SK-N-SH (cell line): ENCODE measurements around the gene TXNRD2. TPM values are rescaled to one million over a fixed set of nuclear protein-coding genes. Genes with fewer than 3 reads are reported as not detected.

ENCODE experiments used
- CTCF ChIA-PET: fragments of 300-600, 350-600 bp; formaldehyde crosslinking; extraction: SDS; loops from one replicate; lab custom pipeline; 2021; lab: Yijun Ruan, JAX
- POLR2A ChIA-PET: fragments of 350-600 bp; sonication (Branson Sonifier 250); formaldehyde crosslinking; extraction: SDS; loops from one replicate; lab custom pipeline; 2020; ENCODE audit warnings: antibody characterized with exemption, inconsistent platforms; lab: Yijun Ruan, JAX
- DNase-seq: peaks from one replicate; pipeline ENCODE4 v3.0.0; 2012
- H2AFZ ChIP-seq: fragments of 200-600 bp; sonication (generic); 2 replicates; pipeline ENCODE4 v1.8.1; 2016; ENCODE audit warnings: antibody characterized with exemption, mild to moderate bottlenecking, low read depth
- H3F3A ChIP-seq: fragments of 200-600 bp; sonication (generic); replicated peaks from 2 replicates; pipeline ENCODE3; 2016; ENCODE audit warnings: antibody characterized with exemption, mild to moderate bottlenecking; ENCODE audit not compliant: insufficient read depth
- H3K27ac ChIP-seq, 2 experiments: fragments of 200-500 bp in 1 of 2; fragments of 200-600 bp in 1 of 2; sonication (Bioruptor generic) in 1 of 2; sonication (generic), shearing (Covaris generic) in 1 of 2; 2 replicates each; pipeline versions ENCODE4 v1.5.1 to v1.6.1; 2014 to 2016; ENCODE audit warnings: low read depth in 2 of 2, inconsistent platforms in 1 of 2, low read length in 1 of 2, mild to moderate bottlenecking in 1 of 2, mixed read lengths in 1 of 2
- H3K27me3 ChIP-seq: fragments of 200-600 bp; sonication (generic), shearing (Covaris generic); 2 replicates; pipeline ENCODE4 v1.6.1; 2016; ENCODE audit warnings: mixed run types; ENCODE audit not compliant: insufficient read depth
- H3K36me3 ChIP-seq, 2 experiments: fragments of 200-500 bp in 1 of 2; fragments of 200-600 bp in 1 of 2; sonication (Bioruptor generic) in 1 of 2; sonication (generic) in 1 of 2; replicated peaks in 1 of 2; 2 replicates each; pipeline versions ENCODE3 to v1.5.1; 2014 to 2016; ENCODE audit warnings: low read length in 1 of 2, mild to moderate bottlenecking in 1 of 2; ENCODE audit not compliant: insufficient read depth in 2 of 2, control insufficient read depth in 1 of 2
- H3K4me1 ChIP-seq, 2 experiments: fragments of 200-500 bp in 1 of 2; fragments of 200-600 bp in 1 of 2; sonication (Bioruptor generic) in 1 of 2; sonication (generic), shearing (Covaris generic) in 1 of 2; 2 replicates each; pipeline versions ENCODE4 v1.5.1 to v1.6.1; 2014 to 2016; ENCODE audit warnings: low read depth in 1 of 2, low read length in 1 of 2, mixed run types in 1 of 2; ENCODE audit not compliant: insufficient read depth in 2 of 2, control insufficient read depth in 1 of 2
- H3K4me2 ChIP-seq: fragments of 200-600 bp; sonication (generic), shearing (Covaris generic); 2 replicates; pipeline ENCODE4 v1.6.1; 2017; ENCODE audit warnings: mixed run types
- H3K4me3 ChIP-seq, 2 experiments: fragments of 200-500 bp in 1 of 2; fragments of 200-600 bp in 1 of 2; sonication (Bioruptor generic) in 1 of 2; sonication (generic), shearing (Covaris generic) in 1 of 2; 2 replicates each; pipeline versions ENCODE4 v1.5.1 to v1.8.1; 2014 to 2016; ENCODE audit warnings: low read depth in 2 of 2, inconsistent platforms in 1 of 2, low read length in 1 of 2, mild to moderate bottlenecking in 1 of 2, mixed read lengths in 1 of 2, moderate library complexity in 1 of 2
- H3K79me2 ChIP-seq: fragments of 200-600 bp; sonication (generic); 2 replicates; pipeline ENCODE4 v1.8.1; 2017; ENCODE audit warnings: mild to moderate bottlenecking; ENCODE audit not compliant: insufficient read depth
- H3K9ac ChIP-seq: fragments of 200-600 bp; sonication (generic); 2 replicates; pipeline ENCODE4 v1.6.1; 2017; ENCODE audit warnings: mixed run types
- H3K9me2 ChIP-seq: fragments of 200-600 bp; sonication (generic); 2 replicates; pipeline ENCODE4 v1.6.1; 2017; ENCODE audit warnings: mixed run types
- H3K9me3 ChIP-seq: fragments of 200-600 bp; sonication (generic); 2 replicates; pipeline ENCODE4 v1.6.1; 2017; ENCODE audit warnings: mixed run types, mild to moderate bottlenecking, moderate library complexity
- H4K20me1 ChIP-seq: fragments of 200-600 bp; sonication (generic); 2 replicates; pipeline ENCODE4 v1.6.1; 2017; ENCODE audit warnings: mild to moderate bottlenecking, mixed run types; ENCODE audit not compliant: insufficient read depth
- EZH2phosphoT487 ChIP-seq: fragments of 200-600 bp; sonication (generic); IDR thresholded peaks from 2 replicates; pipeline ENCODE4 v1.6.1; 2017; ENCODE audit warnings: low read depth, mixed run types, mild to moderate bottlenecking, antibody characterized with exemption, moderate library complexity, borderline replicate concordance
- FOXJ3 ChIP-seq: sonication (generic); formaldehyde crosslinking; IDR thresholded peaks from 2 replicates; pipeline ENCODE4 v1.5.1; 2020; ENCODE audit warnings: mild to moderate bottlenecking, missing genetic modification reagents
- RFX5 ChIP-seq: IDR thresholded peaks from 2 replicates; pipeline ENCODE4 v1.6.1; 2012; ENCODE audit warnings: mild to moderate bottlenecking, improper control_type of control experiment, low read length
- TCF12 ChIP-seq: IDR thresholded peaks from 2 replicates; pipeline ENCODE4 v1.4.0; 2012
- WGBS: methylation state at CpG from one replicate; pipeline ENCODE4 v1.1.6; 2017; ENCODE audit warnings: low lambda C conversion rate; 5-methylcytosine and 5-hydroxymethylcytosine counted together
- polyA plus RNA-seq, 3 experiments: library from polyadenylated mRNA; depleted of rRNA; stranded (reverse); fragments of >200 nt; gene quantifications; 2 replicates each; pipeline ENCODE4 v1.2.3, GENCODE V29; 2012
- TF ChIP-seq, protein P1 (sequence below): IDR thresholded peaks from 2 replicates; pipeline ENCODE4 v1.4.0; 2012; ENCODE audit warnings: low read depth, borderline replicate concordance

TXNRD2 gene
- polyA plus RNA-seq, 1 of the 3 experiments (the other 2 are of a cell fraction), result 34.7 TPM

- Histone ChIP-seq H3K4me2 (no peak overlapping the region), H3K9ac (no peak overlapping the region), H4K20me1 (0 out of 2 replicates have a peak, but pooled peaks cover 6% of the 10 kb centered on the region), H2AFZ (no peak overlapping the region), H3K9me2 (no peaks in the 10 kb centered on the region), H3F3A (peaks cover 7% of the 10 kb centered on the region), H3K27ac (no peak overlapping the region; a peak in 1 of 4 replicates), H3K36me3 (peaks cover 0 to 54% of the 10 kb centered on the region in 2 experiments), H3K79me2 (no peaks in the 10 kb centered on the region), H3K9me3 (no peaks in the 10 kb centered on the region), H3K27me3 (no peaks in the 10 kb centered on the region), H3K4me1 (peaks cover 0 to 31% of the 10 kb centered on the region in 2 experiments; a peak in 1 of 4 replicates), H3K4me3 (no peak overlapping the region)
- TF ChIP-seq, protein P1, sequence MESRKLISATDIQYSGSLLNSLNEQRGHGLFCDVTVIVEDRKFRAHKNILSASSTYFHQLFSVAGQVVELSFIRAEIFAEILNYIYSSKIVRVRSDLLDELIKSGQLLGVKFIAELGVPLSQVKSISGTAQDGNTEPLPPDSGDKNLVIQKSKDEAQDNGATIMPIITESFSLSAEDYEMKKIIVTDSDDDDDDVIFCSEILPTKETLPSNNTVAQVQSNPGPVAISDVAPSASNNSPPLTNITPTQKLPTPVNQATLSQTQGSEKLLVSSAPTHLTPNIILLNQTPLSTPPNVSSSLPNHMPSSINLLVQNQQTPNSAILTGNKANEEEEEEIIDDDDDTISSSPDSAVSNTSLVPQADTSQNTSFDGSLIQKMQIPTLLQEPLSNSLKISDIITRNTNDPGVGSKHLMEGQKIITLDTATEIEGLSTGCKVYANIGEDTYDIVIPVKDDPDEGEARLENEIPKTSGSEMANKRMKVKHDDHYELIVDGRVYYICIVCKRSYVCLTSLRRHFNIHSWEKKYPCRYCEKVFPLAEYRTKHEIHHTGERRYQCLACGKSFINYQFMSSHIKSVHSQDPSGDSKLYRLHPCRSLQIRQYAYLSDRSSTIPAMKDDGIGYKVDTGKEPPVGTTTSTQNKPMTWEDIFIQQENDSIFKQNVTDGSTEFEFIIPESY, result no peak
- no peak for TF ChIP-seq EZH2phosphoT487
- TF ChIP-seq FOXJ3, result no peak
- DNase-seq, result no peak
- 93% methylated on average over 9 of the region's 9 CpGs for WGBS
- POLR2A ChIA-PET, result interaction anchor here (0.7 to 6.7 kb wide), 4 partner anchors 11 to 158 kb away, joined by 3 to 63 read pairs (median 4); no protein-coding TSS in a partner anchor
- CTCF ChIA-PET, result interaction anchor here (1.2 to 16.4 kb wide), 7 partner anchors 10 to 48 kb away, joined by 5 to 501 read pairs (median 15); partner anchors contain the start of gene TANGO2
These were observed 30.6 kb upstream of the TXNRD2 start for GRCh38 chr22:19972251-19972650.

DNA sequence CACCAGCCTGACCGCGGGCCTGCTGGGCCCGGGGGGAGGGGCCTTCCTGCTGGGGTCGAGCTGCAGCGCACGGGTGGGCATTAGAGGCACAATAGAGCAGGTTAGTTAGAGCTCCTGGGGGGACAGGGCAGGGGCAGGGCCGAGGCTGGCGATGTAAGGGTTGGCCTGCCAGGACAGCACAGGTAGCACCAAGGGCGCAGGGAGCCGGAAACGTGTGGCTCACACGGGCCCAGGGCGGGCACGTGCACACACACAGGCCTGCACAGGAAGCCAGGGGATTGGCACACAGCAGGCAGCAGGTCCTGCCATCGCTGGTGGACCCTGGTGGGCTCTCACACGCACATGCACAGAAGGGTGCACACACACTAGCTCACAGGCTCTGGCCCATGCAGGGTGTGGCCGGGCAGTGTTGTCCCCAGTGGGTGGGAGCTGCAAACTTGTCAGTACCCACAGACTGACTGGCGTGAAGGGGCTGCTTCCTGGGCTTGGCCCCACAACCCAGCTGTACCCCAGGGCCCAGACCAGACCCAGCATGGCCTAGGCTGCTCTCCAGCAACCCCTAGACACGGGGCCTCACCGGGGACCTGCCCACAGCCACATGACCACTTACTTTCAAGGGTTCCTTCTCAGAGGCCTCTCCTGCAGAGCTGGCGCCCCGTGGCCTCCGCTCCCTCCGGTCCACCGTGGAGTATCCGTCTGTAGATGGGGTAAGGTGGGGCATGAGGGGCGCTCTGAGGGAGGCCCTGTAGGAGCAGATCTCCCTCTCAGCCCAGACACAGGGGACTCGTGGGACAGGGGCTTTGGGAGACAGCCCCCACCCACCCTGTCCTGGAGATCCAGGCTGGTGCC lies 29.9 kb upstream of the TXNRD2 start:
- Histone ChIP-seq H3K9ac (no peak overlapping the region), H3K36me3 (peaks cover 0 to 54% of the 10 kb centered on the region in 2 experiments), H3K4me1 (peaks cover 0 to 31% of the 10 kb centered on the region in 2 experiments; a peak in 1 of 4 replicates), H3K79me2 (no peaks in the 10 kb centered on the region), H3K9me2 (no peaks in the 10 kb centered on the region), H3K4me3 (no peak overlapping the region), H3K4me2 (no peak overlapping the region), H4K20me1 (0 out of 2 replicates have a peak, but pooled peaks cover 6% of the 10 kb centered on the region)
- CTCF ChIA-PET, result interaction anchor here (0.7 to 16.4 kb wide), 13 partner anchors 9 to 241 kb away, joined by 3 to 501 read pairs (median 7); partner anchors contain the start of gene TANGO2
- POLR2A ChIA-PET, result interaction anchor here (0.9 to 6.7 kb wide), 3 partner anchors 12 to 43 kb away, joined by 3 to 63 read pairs (median 5); no protein-coding TSS in a partner anchor
- TF ChIP-seq TCF12, result no peak
- no peak for TF ChIP-seq RFX5
- TF ChIP-seq, all 33 proteins: peak for 0
- 84% methylated on average over 9 of the region's 28 CpGs for WGBS
- H3K9me3 ChIP-seq, result no peaks in the 10 kb centered on the region
- H3K27me3 ChIP-seq, result no peaks in the 10 kb centered on the region
- peak overlapping the region in 1 of 2 experiments; percentile 35; a peak in 1 of 4 replicates for H3K27ac ChIP-seq
- peaks cover 8% of the 10 kb centered on the region for H3F3A ChIP-seq
- no peak for DNase-seq
- H2AFZ ChIP-seq, result no peak overlapping the region
